CD4-positive, alpha-beta memory T cell (primary cell): ENCODE results near the gene SPRR4. TPM values are rescaled to one million over a fixed set of nuclear protein-coding genes. Genes with fewer than 3 reads are reported as not detected.
"Not testable (repeated sequence)": the region's sequence is repeated elsewhere in the genome, so short reads cannot be mapped to it uniquely, and the experiment has no call there.

Experiments used
- CTCF ChIA-PET: fragments of 350-600 bp; sonication (Branson Sonifier 250); formaldehyde crosslinking; loops from one replicate; lab custom pipeline; 2021; ENCODE audit warnings: inconsistent platforms; ENCODE audit not compliant: partially characterized antibody; lab: Charles Lee
- POLR2A ChIA-PET: fragments of 350-600 bp; sonication (Branson Sonifier 250); formaldehyde crosslinking; loops from one replicate; lab custom pipeline; 2021; ENCODE audit not compliant: partially characterized antibody; lab: Charles Lee
- DNase-seq, 5 donors: peaks; one replicate each; pipeline versions ENCODE4 v3.0.0 to v3.0.0-alpha.2; 2020 to 2022; ENCODE audit warnings: mixed read lengths in 1 of 5
- H3K27ac ChIP-seq: one replicate; pipeline ENCODE4 v1.7.0; 2013; ENCODE audit warnings: low read depth, low read length
- H3K27me3 ChIP-seq: 2 replicates; pipeline ENCODE4 v1.7.0; 2013; ENCODE audit warnings: mild to moderate bottlenecking, low read length, moderate library complexity; ENCODE audit not compliant: insufficient read depth
- H3K36me3 ChIP-seq: 2 replicates; pipeline ENCODE4 v1.7.0; 2013; ENCODE audit warnings: mild to moderate bottlenecking, low read length, moderate library complexity; ENCODE audit not compliant: insufficient read depth
- H3K4me1 ChIP-seq: 2 replicates; pipeline ENCODE4 v1.7.0; 2013; ENCODE audit warnings: mild to moderate bottlenecking, low read length, moderate library complexity; ENCODE audit not compliant: insufficient read depth
- H3K4me3 ChIP-seq, 2 donors: one replicate each; pipeline ENCODE4 v1.7.0; 2013; ENCODE audit warnings: low read length in 2 of 2, mild to moderate bottlenecking in 1 of 2
- H3K9me3 ChIP-seq, 2 donors: one replicate each; pipeline ENCODE4 v1.7.0; 2013; ENCODE audit warnings: low read length in 2 of 2, control low read depth in 1 of 2; ENCODE audit not compliant: control insufficient read depth in 1 of 2
- H3K27ac Mint-ChIP-seq, 7 donors: one replicate each; pipeline ENCODE4 v1.8.0; 2020 to 2021; ENCODE audit warnings: mixed read lengths in 7 of 7, mild to moderate bottlenecking in 6 of 7, inconsistent platforms in 3 of 7, moderate library complexity in 3 of 7
- H3K27me3 Mint-ChIP-seq, 2 donors: one replicate each; pipeline ENCODE4 v1.8.0; 2020 to 2021; ENCODE audit warnings: mixed read lengths in 2 of 2
- H3K36me3 Mint-ChIP-seq, 2 donors: one replicate each; pipeline ENCODE4 v1.8.0; 2020 to 2021; ENCODE audit warnings: mixed read lengths in 2 of 2, inconsistent platforms in 1 of 2, mild to moderate bottlenecking in 1 of 2
- H3K4me1 Mint-ChIP-seq, 4 donors: one replicate each; pipeline ENCODE4 v1.8.0; 2020 to 2021; ENCODE audit warnings: mixed read lengths in 4 of 4, mild to moderate bottlenecking in 1 of 4
- H3K4me3 Mint-ChIP-seq, 8 donors: one replicate each; pipeline ENCODE4 v1.8.0; 2020 to 2021; ENCODE audit warnings: mixed read lengths in 8 of 8, mild to moderate bottlenecking in 7 of 8, moderate library complexity in 6 of 8, inconsistent platforms in 3 of 8
- H3K9me3 Mint-ChIP-seq, 8 donors: one replicate each; pipeline ENCODE4 v1.8.0; 2020 to 2021; ENCODE audit warnings: mixed read lengths in 8 of 8, mild to moderate bottlenecking in 5 of 8, inconsistent platforms in 3 of 8, moderate library complexity in 1 of 8
- intact Hi-C: fragments of 100-400 bp; cut with micrococcal nuclease; formaldehyde crosslinking; loops from one replicate; pipeline ENCODE4 v1.15.1; 2023
- polyA plus RNA-seq, 2 donors: library from polyadenylated mRNA; unstranded; fragments of 300-500 nt; fragmentation: Illumina TruSeq; gene quantifications; one replicate each; pipeline ENCODE4 v1.2.3, GENCODE V29; 2021
- total RNA-seq, 2 experiments: library from RNA; stranded (reverse); gene quantifications; one replicate each; pipeline ENCODE4 v1.2.3, GENCODE V29; 2021

SPRR4 gene
- total and polyA plus RNA-seq, 4 experiments from 2014 or later: not detected

- H3K4me3 ChIP-seq, H3K36me3 Mint-ChIP-seq, H3K27ac Mint-ChIP-seq, H3K36me3 ChIP-seq, H3K9me3 Mint-ChIP-seq, H3K4me3 Mint-ChIP-seq, POLR2A ChIA-PET, DNase-seq, H3K4me1 ChIP-seq, H3K27ac ChIP-seq, H3K27me3 ChIP-seq, H3K27me3 Mint-ChIP-seq, H3K9me3 ChIP-seq, intact Hi-C loops, H3K4me1 Mint-ChIP-seq, CTCF ChIA-PET: not testable (repeated sequence)
Observed at GRCh38 chr1:153011235-153011758, 40.8 kb downstream of the SPRR4 start.

GRCh38 chr1:153021829-153022228, 51.4 kb downstream of the SPRR4 start:
- H3K4me1 ChIP-seq, H3K4me3 ChIP-seq, H3K4me1 Mint-ChIP-seq, CTCF ChIA-PET, H3K9me3 ChIP-seq, H3K4me3 Mint-ChIP-seq, POLR2A ChIA-PET, H3K36me3 ChIP-seq, H3K27ac ChIP-seq, H3K36me3 Mint-ChIP-seq, H3K9me3 Mint-ChIP-seq, H3K27me3 ChIP-seq, DNase-seq, intact Hi-C loops, H3K27ac Mint-ChIP-seq: not testable (repeated sequence)
- H3K27me3 Mint-ChIP-seq: peaks cover 11 to 18% of the 10 kb centered on the region in 2 donors

Other genes starting within 250 kb of the SPRR4 start
- gene KPRP, start 212.6 kb upstream of the SPRR4 start, total RNA-seq: not detected
- gene KPRP, start 212.6 kb upstream of the SPRR4 start, polyA plus RNA-seq: not detected
- gene LCE1F, start 195.5 kb upstream of the SPRR4 start, total RNA-seq: not detected
- gene LCE1F, start 195.5 kb upstream of the SPRR4 start, polyA plus RNA-seq: not detected
- not detected for gene LCE1E, start 184.4 kb upstream of the SPRR4 start, total RNA-seq
- gene LCE1E, start 184.4 kb upstream of the SPRR4 start, polyA plus RNA-seq: not detected
- not detected for gene LCE1D, start 173.9 kb upstream of the SPRR4 start, total RNA-seq
- gene LCE1D, start 173.9 kb upstream of the SPRR4 start, polyA plus RNA-seq: not detected
- not detected for gene LCE1C, start 164.0 kb upstream of the SPRR4 start, total RNA-seq
- gene LCE1C, start 164.0 kb upstream of the SPRR4 start, polyA plus RNA-seq: not detected
- gene LCE1B, start 158.7 kb upstream of the SPRR4 start, total RNA-seq: not detected
- not detected for gene LCE1B, start 158.7 kb upstream of the SPRR4 start, polyA plus RNA-seq
- not detected for gene LCE1A, start 143.2 kb upstream of the SPRR4 start, total RNA-seq
- gene LCE1A, start 143.2 kb upstream of the SPRR4 start, polyA plus RNA-seq: not detected
- gene LCE6A, start 127.8 kb upstream of the SPRR4 start, total RNA-seq: not detected
- not detected for gene LCE6A, start 127.8 kb upstream of the SPRR4 start, polyA plus RNA-seq
- gene LCE7A, start 110.7 kb upstream of the SPRR4 start, total RNA-seq: not detected
- gene LCE7A, start 110.7 kb upstream of the SPRR4 start, polyA plus RNA-seq: not detected
- not detected for gene SMCP, start 92.3 kb upstream of the SPRR4 start, total RNA-seq
- not detected for gene SMCP, start 92.3 kb upstream of the SPRR4 start, polyA plus RNA-seq
- gene IVL, start 62.1 kb upstream of the SPRR4 start, total RNA-seq: not detected
- not detected for gene IVL, start 62.1 kb upstream of the SPRR4 start, polyA plus RNA-seq
- gene SPRR5, start 23.4 kb upstream of the SPRR4 start, total RNA-seq: not detected
- not detected for gene SPRR5, start 23.4 kb upstream of the SPRR4 start, polyA plus RNA-seq
- gene SPRR1A, start 13.4 kb downstream of the SPRR4 start, total RNA-seq: not detected
- gene SPRR1A, start 13.4 kb downstream of the SPRR4 start, polyA plus RNA-seq: not detected
- gene SPRR3, start 31.1 kb downstream of the SPRR4 start, total RNA-seq: not detected
- gene SPRR3, start 31.1 kb downstream of the SPRR4 start, polyA plus RNA-seq: not detected
- gene SPRR1B, start 60.6 kb downstream of the SPRR4 start, total RNA-seq: not detected
- gene SPRR1B, start 60.6 kb downstream of the SPRR4 start, polyA plus RNA-seq: not detected
- gene SPRR2D, start 70.5 kb downstream of the SPRR4 start, total RNA-seq: not detected
- gene SPRR2D, start 70.5 kb downstream of the SPRR4 start, polyA plus RNA-seq: not detected
- not detected for gene SPRR2A, start 86.9 kb downstream of the SPRR4 start, total RNA-seq
- not detected for gene SPRR2A, start 86.9 kb downstream of the SPRR4 start, polyA plus RNA-seq
- gene SPRR2B, start 101.0 kb downstream of the SPRR4 start, total RNA-seq: not detected
- not detected for gene SPRR2B, start 101.0 kb downstream of the SPRR4 start, polyA plus RNA-seq
- not detected for gene SPRR2E, start 123.9 kb downstream of the SPRR4 start, total RNA-seq
- gene SPRR2E, start 123.9 kb downstream of the SPRR4 start, polyA plus RNA-seq: not detected
- gene SPRR2F, start 142.9 kb downstream of the SPRR4 start, total RNA-seq: not detected
- not detected for gene SPRR2F, start 142.9 kb downstream of the SPRR4 start, polyA plus RNA-seq
- gene SPRR2G, start 180.2 kb downstream of the SPRR4 start, total RNA-seq: not detected
- gene SPRR2G, start 180.2 kb downstream of the SPRR4 start, polyA plus RNA-seq: not detected
- not detected for gene LELP1, start 232.8 kb downstream of the SPRR4 start, total RNA-seq
- not detected for gene LELP1, start 232.8 kb downstream of the SPRR4 start, polyA plus RNA-seq
- gene PRR9, start 246.9 kb downstream of the SPRR4 start, total RNA-seq: not detected
- gene PRR9, start 246.9 kb downstream of the SPRR4 start, polyA plus RNA-seq: not detected